HL-60 (cell line): ENCODE data around the gene UBXN11.

Experiments
- DNase-seq, 2 experiments: peaks; one replicate each; pipeline ENCODE4 v3.0.0-alpha.2; 2010 to 2020; ENCODE audit warnings: low read depth in 1 of 2, low spot score in 1 of 2
- H3K27ac ChIP-seq: fragments of 250-450 bp; sonication (Bioruptor Pico); replicated peaks from 2 replicates; pipeline ENCODE4 v1.5.1; 2020; ENCODE audit warnings: mild to moderate bottlenecking, moderate library complexity
- H3K27me3 ChIP-seq: fragments of 250-450 bp; sonication (Bioruptor Pico); 2 replicates; pipeline ENCODE4 v1.5.1; 2021; ENCODE audit warnings: mild to moderate bottlenecking, moderate library complexity; ENCODE audit not compliant: insufficient read depth, poor library complexity, severe bottlenecking
- H3K4me3 ChIP-seq: replicated peaks from 2 replicates; pipeline ENCODE4 v1.5.1; 2011; ENCODE audit warnings: mild to moderate bottlenecking, control low read depth, low read length; ENCODE audit not compliant: insufficient read depth
- GABPA ChIP-seq: IDR thresholded peaks from 2 replicates; pipeline ENCODE4 v1.6.1; 2012; ENCODE audit warnings: low read depth
- POLR2AphosphoS5 ChIP-seq: IDR thresholded peaks from 2 replicates; pipeline ENCODE4 v1.6.1; 2012; ENCODE audit warnings: low read depth
- SPI1 ChIP-seq: IDR thresholded peaks from 2 replicates; pipeline ENCODE4 v1.6.1; 2012; ENCODE audit warnings: low read depth, mild to moderate bottlenecking, borderline replicate concordance
- TF ChIP-seq, protein P1 (sequence below): IDR thresholded peaks from one replicate; pipeline ENCODE4 v1.5.1; 2011; ENCODE audit warnings: low read length, control low read depth, inconsistent platforms; ENCODE audit not compliant: insufficient read depth
- TF ChIP-seq, protein P2 (sequence below): IDR thresholded peaks from 2 replicates; pipeline ENCODE4 v1.6.1; 2012; ENCODE audit warnings: low read depth; ENCODE audit not compliant: insufficient replicate concordance

The UBXN11 gene

DNA sequence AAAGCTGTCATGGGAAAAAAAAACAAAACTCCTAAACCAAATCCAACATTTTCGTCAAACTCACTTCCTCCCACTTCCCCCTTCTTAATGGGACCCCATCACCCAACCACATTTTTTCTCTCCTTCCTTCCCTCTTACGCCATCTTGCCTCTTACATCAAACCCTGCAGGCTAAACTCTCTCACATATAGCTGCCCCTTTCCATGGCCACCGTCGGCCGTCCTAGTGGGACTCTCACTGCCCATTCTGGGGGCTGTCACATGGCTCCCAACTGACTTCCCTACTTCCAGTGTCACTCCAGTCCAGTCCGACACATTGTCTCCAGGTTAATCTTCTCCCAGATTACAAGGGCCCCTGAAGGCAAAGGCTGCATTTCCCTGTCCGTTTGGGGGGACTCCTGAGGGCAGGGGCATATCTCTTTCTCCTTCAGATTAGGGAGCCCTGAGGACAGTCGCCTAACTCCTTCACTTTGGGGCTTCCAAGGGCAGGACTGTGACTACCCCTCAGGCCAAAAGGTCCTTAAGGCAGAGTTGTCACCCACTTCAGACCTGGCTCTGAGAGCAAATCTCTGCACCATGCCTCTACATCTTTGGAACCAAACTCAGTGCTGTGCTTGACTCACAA, 658 bp downstream of the UBXN11 start:
- TF ChIP-seq POLR2AphosphoS5 (peak; percentile 45), SPI1 (peak; percentile 86)
- TF ChIP-seq, protein P1, sequence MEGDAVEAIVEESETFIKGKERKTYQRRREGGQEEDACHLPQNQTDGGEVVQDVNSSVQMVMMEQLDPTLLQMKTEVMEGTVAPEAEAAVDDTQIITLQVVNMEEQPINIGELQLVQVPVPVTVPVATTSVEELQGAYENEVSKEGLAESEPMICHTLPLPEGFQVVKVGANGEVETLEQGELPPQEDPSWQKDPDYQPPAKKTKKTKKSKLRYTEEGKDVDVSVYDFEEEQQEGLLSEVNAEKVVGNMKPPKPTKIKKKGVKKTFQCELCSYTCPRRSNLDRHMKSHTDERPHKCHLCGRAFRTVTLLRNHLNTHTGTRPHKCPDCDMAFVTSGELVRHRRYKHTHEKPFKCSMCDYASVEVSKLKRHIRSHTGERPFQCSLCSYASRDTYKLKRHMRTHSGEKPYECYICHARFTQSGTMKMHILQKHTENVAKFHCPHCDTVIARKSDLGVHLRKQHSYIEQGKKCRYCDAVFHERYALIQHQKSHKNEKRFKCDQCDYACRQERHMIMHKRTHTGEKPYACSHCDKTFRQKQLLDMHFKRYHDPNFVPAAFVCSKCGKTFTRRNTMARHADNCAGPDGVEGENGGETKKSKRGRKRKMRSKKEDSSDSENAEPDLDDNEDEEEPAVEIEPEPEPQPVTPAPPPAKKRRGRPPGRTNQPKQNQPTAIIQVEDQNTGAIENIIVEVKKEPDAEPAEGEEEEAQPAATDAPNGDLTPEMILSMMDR: no peak
- TF ChIP-seq, protein P2, sequence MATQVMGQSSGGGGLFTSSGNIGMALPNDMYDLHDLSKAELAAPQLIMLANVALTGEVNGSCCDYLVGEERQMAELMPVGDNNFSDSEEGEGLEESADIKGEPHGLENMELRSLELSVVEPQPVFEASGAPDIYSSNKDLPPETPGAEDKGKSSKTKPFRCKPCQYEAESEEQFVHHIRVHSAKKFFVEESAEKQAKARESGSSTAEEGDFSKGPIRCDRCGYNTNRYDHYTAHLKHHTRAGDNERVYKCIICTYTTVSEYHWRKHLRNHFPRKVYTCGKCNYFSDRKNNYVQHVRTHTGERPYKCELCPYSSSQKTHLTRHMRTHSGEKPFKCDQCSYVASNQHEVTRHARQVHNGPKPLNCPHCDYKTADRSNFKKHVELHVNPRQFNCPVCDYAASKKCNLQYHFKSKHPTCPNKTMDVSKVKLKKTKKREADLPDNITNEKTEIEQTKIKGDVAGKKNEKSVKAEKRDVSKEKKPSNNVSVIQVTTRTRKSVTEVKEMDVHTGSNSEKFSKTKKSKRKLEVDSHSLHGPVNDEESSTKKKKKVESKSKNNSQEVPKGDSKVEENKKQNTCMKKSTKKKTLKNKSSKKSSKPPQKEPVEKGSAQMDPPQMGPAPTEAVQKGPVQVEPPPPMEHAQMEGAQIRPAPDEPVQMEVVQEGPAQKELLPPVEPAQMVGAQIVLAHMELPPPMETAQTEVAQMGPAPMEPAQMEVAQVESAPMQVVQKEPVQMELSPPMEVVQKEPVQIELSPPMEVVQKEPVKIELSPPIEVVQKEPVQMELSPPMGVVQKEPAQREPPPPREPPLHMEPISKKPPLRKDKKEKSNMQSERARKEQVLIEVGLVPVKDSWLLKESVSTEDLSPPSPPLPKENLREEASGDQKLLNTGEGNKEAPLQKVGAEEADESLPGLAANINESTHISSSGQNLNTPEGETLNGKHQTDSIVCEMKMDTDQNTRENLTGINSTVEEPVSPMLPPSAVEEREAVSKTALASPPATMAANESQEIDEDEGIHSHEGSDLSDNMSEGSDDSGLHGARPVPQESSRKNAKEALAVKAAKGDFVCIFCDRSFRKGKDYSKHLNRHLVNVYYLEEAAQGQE: no peak
- Histone ChIP-seq H3K27me3 (no peaks in the 10 kb centered on the region), H3K4me3 (peak overlapping the region; percentile 93), H3K27ac (peak overlapping the region; percentile 87)
- DNase-seq: peak; percentile 73 to 76

DNA sequence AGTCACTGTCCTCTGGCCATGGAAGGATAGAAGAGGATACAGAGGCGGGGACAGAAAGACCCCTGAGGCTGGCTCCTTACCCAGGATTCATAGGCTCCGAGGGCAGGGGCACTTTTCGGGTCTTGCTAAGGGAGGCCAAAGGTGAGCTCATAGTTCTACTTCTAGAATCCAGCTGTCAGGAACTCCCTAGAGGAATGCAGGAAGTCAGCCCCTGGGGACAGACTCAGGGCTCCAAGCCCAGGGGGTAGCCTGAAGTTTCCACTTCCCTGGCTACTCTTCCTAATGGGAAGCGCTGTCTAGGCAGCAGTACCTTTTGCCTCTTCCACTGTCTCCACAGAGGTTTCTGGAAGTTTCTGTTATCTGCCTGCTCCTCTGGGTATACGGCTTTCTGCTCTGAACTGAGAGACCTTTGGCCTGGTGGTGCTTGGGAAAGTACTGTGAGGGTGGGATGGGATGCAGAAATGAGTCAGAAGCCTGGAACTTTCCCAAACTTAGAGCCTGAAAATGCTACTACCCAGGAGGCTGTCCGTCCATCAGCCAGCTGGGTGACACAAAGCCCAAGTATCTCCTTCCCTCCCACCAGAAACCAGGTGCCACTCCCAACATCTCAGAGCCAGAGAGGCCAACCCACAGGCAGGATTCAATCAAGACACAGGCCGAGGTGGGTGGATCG, 3.6 kb downstream of the UBXN11 start:
- DNase-seq: no peak
- no peak overlapping the region for H3K27ac ChIP-seq
- TF ChIP-seq GABPA (no peak), SPI1 (no peak), POLR2AphosphoS5 (no peak)
- TF ChIP-seq, protein P1: no peak
- TF ChIP-seq, protein P2: no peak
- H3K27me3 ChIP-seq: no peaks in the 10 kb centered on the region
- no peak overlapping the region for H3K4me3 ChIP-seq

DNA sequence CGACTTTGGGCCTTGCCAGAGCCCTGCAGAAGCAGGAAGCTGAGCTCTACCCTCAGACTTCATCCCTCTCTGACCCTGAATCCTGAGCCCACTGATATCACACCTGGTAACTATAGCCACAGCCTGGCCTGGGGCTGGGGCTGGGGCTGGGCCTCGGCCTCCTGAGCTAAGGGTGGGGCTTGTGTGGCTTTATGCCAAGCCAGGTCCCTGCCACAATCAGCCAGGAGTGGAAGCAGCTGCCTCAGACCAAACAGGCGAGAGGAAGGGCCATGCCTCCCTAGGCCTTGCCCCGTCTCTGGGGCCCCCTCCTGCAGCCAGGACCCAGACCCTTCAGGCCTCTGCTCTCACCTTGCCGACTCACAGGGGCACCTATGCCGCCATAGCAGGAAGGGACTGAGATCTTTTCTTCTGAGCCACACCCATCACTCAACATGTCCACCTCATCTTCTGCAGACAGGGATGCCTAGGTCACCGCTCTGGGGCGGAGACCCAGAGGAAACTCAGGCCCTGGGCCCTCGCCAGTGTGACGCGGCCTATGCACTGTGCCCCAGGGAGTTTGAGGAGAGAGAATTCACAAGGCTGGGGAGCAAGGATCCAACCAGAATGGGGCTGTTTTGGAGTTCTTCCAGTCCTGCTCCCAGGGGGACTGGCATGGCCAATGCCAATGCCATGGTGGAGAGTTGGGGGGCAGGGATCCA, 5.7 kb downstream of the UBXN11 start:
- TF ChIP-seq GABPA (no peak), POLR2AphosphoS5 (no peak), SPI1 (no peak)
- TF ChIP-seq, protein P2: no peak
- TF ChIP-seq, protein P1: no peak
- Histone ChIP-seq H3K27ac (no peak overlapping the region), H3K4me3 (no peak overlapping the region), H3K27me3 (no peaks in the 10 kb centered on the region)
- DNase-seq: no peak
